SK-N-SH treated with all-trans-retinoic acid at 6 μM for 48 hours (cell line): ENCODE results near the gene PDGFD.

Source experiments
- BACH2 ChIP-seq: fragments of 250-450 bp; sonication (Bioruptor Pico); IDR thresholded peaks from 2 replicates; pipeline ENCODE4 v1.9.0; 2021; ENCODE audit warnings: mild to moderate bottlenecking, borderline replicate concordance
- CSDC2 ChIP-seq: fragments of 250-450 bp; sonication (Bioruptor Pico); IDR thresholded peaks from 2 replicates; pipeline ENCODE4 v1.5.0; 2020; ENCODE audit warnings: mild to moderate bottlenecking, moderate library complexity
- GLIS3 ChIP-seq: fragments of 250-450 bp; sonication (Bioruptor Pico); IDR thresholded peaks from 2 replicates; pipeline ENCODE4 v1.5.0; 2020; ENCODE audit warnings: mild to moderate bottlenecking, moderate library complexity
- PATZ1 ChIP-seq: fragments of 250-450 bp; sonication (Bioruptor Pico); IDR thresholded peaks from 2 replicates; pipeline ENCODE4 v1.8.0; 2020; ENCODE audit warnings: mild to moderate bottlenecking, moderate library complexity, borderline replicate concordance
- POU6F1 ChIP-seq: fragments of 250-450 bp; sonication (Bioruptor Pico); IDR thresholded peaks from 2 replicates; pipeline ENCODE4 v1.8.0; 2021; ENCODE audit warnings: low read depth, mild to moderate bottlenecking, moderate library complexity, borderline replicate concordance
- SNAI2 ChIP-seq: fragments of 250-450 bp; sonication (Bioruptor Pico); IDR thresholded peaks from 2 replicates; pipeline ENCODE4 v1.5.0; 2020; ENCODE audit warnings: mild to moderate bottlenecking, moderate library complexity
- ZFP30 ChIP-seq: fragments of 450-650 bp; formaldehyde crosslinking; IDR thresholded peaks from 2 replicates; pipeline ENCODE4 v1.5.0; 2022; ENCODE audit warnings: mild to moderate bottlenecking, moderate library complexity
- ZNF8 ChIP-seq: fragments of 450-650 bp; formaldehyde crosslinking; IDR thresholded peaks from 2 replicates; pipeline ENCODE4 v1.5.0; 2020; ENCODE audit warnings: mild to moderate bottlenecking, moderate library complexity

GRCh38 chr11:104036588-104036987 lies 127.4 kb downstream of the PDGFD start, which contains the start of gene DDI1:
- TF ChIP-seq BACH2 (CRISPR knock-in tag), result no peak
- no peak for TF ChIP-seq POU6F1 (CRISPR knock-in tag)
- no peak for TF ChIP-seq ZFP30 (CRISPR knock-in tag)
- TF ChIP-seq CSDC2, result no peak
- no peak for TF ChIP-seq PATZ1 (CRISPR knock-in tag)
- no peak for TF ChIP-seq SNAI2 (CRISPR knock-in tag)
- TF ChIP-seq ZNF8 (CRISPR knock-in tag), result no peak
- no peak for TF ChIP-seq GLIS3
